H9 (cell line): Measurements from ENCODE around the gene TSPAN9. TPM values are rescaled to one million over a fixed set of nuclear protein-coding genes. Genes with fewer than 3 reads are reported as not detected.

Experiments used
- DNase-seq: peaks from one replicate; pipeline ENCODE4 v3.0.0-alpha.2; 2017
- H2AFZ ChIP-seq: one replicate; pipeline ENCODE4 v1.6.1; 2013; ENCODE audit warnings: mild to moderate bottlenecking, low read length, control low read depth, moderate library complexity
- H2AK5ac ChIP-seq: 2 replicates; pipeline ENCODE4 v1.6.1; 2013; ENCODE audit warnings: low read length, control low read depth, mixed read lengths; ENCODE audit not compliant: insufficient read length
- H2BK120ac ChIP-seq: one replicate; pipeline ENCODE4 v1.6.1; 2013; ENCODE audit warnings: low read depth, mild to moderate bottlenecking, low read length, control low read depth, inconsistent platforms; ENCODE audit not compliant: poor library complexity, severe bottlenecking
- H2BK12ac ChIP-seq: 2 replicates; pipeline ENCODE4 v1.6.1; 2013; ENCODE audit warnings: low read length, control low read depth, mixed read lengths, low read depth; ENCODE audit not compliant: insufficient read length
- H2BK15ac ChIP-seq: 2 replicates; pipeline ENCODE4 v1.6.1; 2013; ENCODE audit warnings: low read depth, low read length, control low read depth
- H2BK20ac ChIP-seq: one replicate; pipeline ENCODE4 v1.6.1; 2013; ENCODE audit warnings: low read depth, mild to moderate bottlenecking, low read length, control low read depth, inconsistent platforms; ENCODE audit not compliant: poor library complexity, severe bottlenecking
- H2BK5ac ChIP-seq: 2 replicates; pipeline ENCODE4 v1.6.1; 2013; ENCODE audit warnings: low read length, control low read depth, mixed read lengths; ENCODE audit not compliant: insufficient read length
- H3K14ac ChIP-seq: 2 replicates; pipeline ENCODE4 v1.6.1; 2013; ENCODE audit warnings: low read length, control low read depth; ENCODE audit not compliant: insufficient read depth
- H3K18ac ChIP-seq: 2 replicates; pipeline ENCODE4 v1.6.1; 2013; ENCODE audit warnings: low read depth, mild to moderate bottlenecking, mixed read lengths, low read length, control low read depth; ENCODE audit not compliant: insufficient read length
- H3K23ac ChIP-seq: 2 replicates; pipeline ENCODE4 v1.6.1; 2013; ENCODE audit warnings: low read length, control low read depth, mixed read lengths, low read depth; ENCODE audit not compliant: insufficient read length
- H3K23me2 ChIP-seq: 2 replicates; pipeline ENCODE4 v1.6.1; 2013; ENCODE audit warnings: low read depth, mild to moderate bottlenecking, mixed read lengths, low read length, control low read depth; ENCODE audit not compliant: insufficient read length, poor library complexity, severe bottlenecking
- H3K27ac ChIP-seq: 2 replicates; pipeline ENCODE4 v1.5.1; 2013; ENCODE audit warnings: low read length, control low read depth, mixed read lengths, low read depth; ENCODE audit not compliant: insufficient read length
- H3K27me3 ChIP-seq: 2 replicates; pipeline ENCODE4 v1.6.1; 2013; ENCODE audit warnings: low read length, control low read depth, inconsistent platforms; ENCODE audit not compliant: insufficient read depth
- H3K4ac ChIP-seq: 2 replicates; pipeline ENCODE4 v1.6.1; 2013; ENCODE audit warnings: low read depth, mild to moderate bottlenecking, control low read depth, inconsistent platforms, low read length, moderate library complexity
- H3K4me1 ChIP-seq: 2 replicates; pipeline ENCODE4 v1.6.1; 2013; ENCODE audit warnings: low read length, control low read depth, inconsistent platforms; ENCODE audit not compliant: insufficient read depth
- H3K4me2 ChIP-seq: 2 replicates; pipeline ENCODE4 v1.6.1; 2013; ENCODE audit warnings: low read length, control low read depth, mixed read lengths; ENCODE audit not compliant: insufficient read length, insufficient read depth
- H3K56ac ChIP-seq: 2 replicates; pipeline ENCODE4 v1.6.1; 2013; ENCODE audit warnings: low read depth, mild to moderate bottlenecking, mixed read lengths, low read length, control low read depth; ENCODE audit not compliant: insufficient read length
- H3K79me1 ChIP-seq: 2 replicates; pipeline ENCODE4 v1.6.1; 2013; ENCODE audit warnings: low read depth, mild to moderate bottlenecking, moderate library complexity, low read length, control low read depth, inconsistent platforms; ENCODE audit not compliant: insufficient read depth, poor library complexity, severe bottlenecking
- H3K79me2 ChIP-seq: 2 replicates; pipeline ENCODE4 v1.6.1; 2013; ENCODE audit warnings: low read length, control low read depth, inconsistent platforms; ENCODE audit not compliant: insufficient read depth
- H3K9ac ChIP-seq: 2 replicates; pipeline ENCODE4 v1.6.1; 2013; ENCODE audit warnings: low read length, control low read depth, mixed read lengths; ENCODE audit not compliant: insufficient read length; ENCODE audit errors: extremely low read depth
- H3K9me3 ChIP-seq: one replicate; pipeline ENCODE4 v1.6.1; 2013; ENCODE audit warnings: low read depth, low read length, inconsistent platforms; ENCODE audit not compliant: control insufficient read depth
- H3T11ph ChIP-seq: one replicate; pipeline ENCODE4 v1.6.1; 2013; ENCODE audit warnings: mild to moderate bottlenecking, low read length, control low read depth, inconsistent platforms
- H4K20me1 ChIP-seq: one replicate; pipeline ENCODE4 v1.6.1; 2013; ENCODE audit not compliant: control insufficient read depth, insufficient read length, insufficient read depth
- H4K5ac ChIP-seq: 2 replicates; pipeline ENCODE4 v1.6.1; 2013; ENCODE audit warnings: low read depth, mild to moderate bottlenecking, mixed read lengths, low read length, control low read depth; ENCODE audit not compliant: insufficient read length
- H4K8ac ChIP-seq: replicated peaks from 2 replicates; pipeline ENCODE4 v1.6.1; 2013; ENCODE audit warnings: low read length, control low read depth, mixed read lengths, low read depth; ENCODE audit not compliant: insufficient read length
- H4K91ac ChIP-seq: 2 replicates; pipeline ENCODE4 v1.6.1; 2013; ENCODE audit warnings: low read depth, mild to moderate bottlenecking, moderate library complexity, mixed read lengths, low read length, control low read depth; ENCODE audit not compliant: insufficient read length
- H3K27ac Mint-ChIP-seq, 3 experiments: 2 replicates in 2 of 3; 3 replicates in 1 of 3; pipeline ENCODE4 v1.8.0; 2020 to 2021; ENCODE audit warnings: mixed read lengths in 3 of 3, mild to moderate bottlenecking in 1 of 3, moderate library complexity in 1 of 3
- H3K27me3 Mint-ChIP-seq: 2 replicates; pipeline ENCODE4 v1.8.0; 2021; ENCODE audit warnings: low read depth, mild to moderate bottlenecking, moderate library complexity, mixed read lengths
- H3K36me3 Mint-ChIP-seq, 3 experiments: 2 replicates in 2 of 3; 3 replicates in 1 of 3; pipeline ENCODE4 v1.8.0; 2020 to 2021; ENCODE audit warnings: low read depth in 3 of 3, mixed read lengths in 3 of 3; ENCODE audit not compliant: insufficient read depth in 1 of 3
- H3K4me1 Mint-ChIP-seq, 2 experiments: 2 replicates each; pipeline ENCODE4 v1.8.0; 2020; ENCODE audit warnings: mixed read lengths in 2 of 2
- H3K4me3 Mint-ChIP-seq, 2 experiments: 2 replicates in 1 of 2; 3 replicates in 1 of 2; pipeline ENCODE4 v1.8.0; 2020 to 2021; ENCODE audit warnings: mild to moderate bottlenecking in 2 of 2, mixed read lengths in 2 of 2, moderate library complexity in 1 of 2
- H3K9me3 Mint-ChIP-seq, 2 experiments: 2 replicates in 1 of 2; 3 replicates in 1 of 2; pipeline ENCODE4 v1.8.0; 2020; ENCODE audit warnings: mild to moderate bottlenecking in 2 of 2, mixed read lengths in 2 of 2, moderate library complexity in 1 of 2
- WGBS: extraction: QIAGEN DNeasy Blood & Tissue Kit; methylation state at CpG from one replicate; pipeline ENCODE4 v1.1.7; 2013; ENCODE audit warnings: missing lambda C conversion rate, low lambda C conversion rate, mixed read lengths; ENCODE audit not compliant: insufficient read length; ENCODE audit errors: extremely low coverage; 5-methylcytosine and 5-hydroxymethylcytosine counted together
- total RNA-seq: library from RNA; stranded (reverse); gene quantifications from 2 replicates; pipeline ENCODE4 v1.2.1, GENCODE V29; 2021
- TF ChIP-seq, protein P1 (sequence below): fragments of 200-600 bp; sonication (generic); conservative IDR thresholded peaks from 3 replicates; pipeline ENCODE4 v1.8.0; 2021; ENCODE audit warnings: antibody characterized with exemption, mild to moderate bottlenecking

The TSPAN9 gene
- total RNA-seq, 1 experiment from 2014 or later: 19.0 TPM

DNA sequence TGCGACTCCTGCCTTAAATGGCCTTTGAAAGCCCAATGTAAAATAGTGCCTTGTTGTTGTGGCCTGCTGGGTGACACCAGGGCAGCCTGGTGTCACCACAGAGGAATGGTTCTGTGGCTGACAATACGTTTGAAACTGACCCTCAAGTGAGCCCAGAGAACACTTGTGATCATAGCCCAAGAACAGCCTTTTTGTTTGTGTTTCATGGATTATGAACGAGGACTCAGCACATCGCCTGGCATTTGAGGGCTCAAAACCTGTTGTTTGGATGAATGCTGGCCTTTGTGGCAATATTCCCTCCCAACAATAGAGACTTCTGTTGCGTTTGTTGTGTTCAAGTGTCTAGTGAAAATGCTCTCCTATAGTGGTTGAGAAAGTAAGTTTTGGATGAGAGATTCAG, 48.5 kb downstream of the TSPAN9 start:
- H3K27ac Mint-ChIP-seq: no peak overlapping the region

More for the DNA sequence above, 48.5 kb downstream of the TSPAN9 start:
- Histone ChIP-seq H4K5ac (no peak overlapping the region), H3K4ac (no peak overlapping the region), H3K14ac (no peak overlapping the region), H2BK5ac (no peak overlapping the region), H3K79me1 (no peaks in the 10 kb centered on the region), H3K79me2 (no peaks in the 10 kb centered on the region), H3T11ph (no peak overlapping the region), H4K8ac (no peak overlapping the region), H4K91ac (no peak overlapping the region), H3K23ac (no peak overlapping the region), H3K9ac (no peak overlapping the region), H3K27ac (no peak overlapping the region), H3K18ac (no peak overlapping the region), H2AFZ (no peak overlapping the region), H3K56ac (no peak overlapping the region), H3K9me3 (no peaks in the 10 kb centered on the region), H3K27me3 (no peaks in the 10 kb centered on the region), H2AK5ac (no peak overlapping the region), H3K4me1 (no peaks in the 10 kb centered on the region), H2BK120ac (no peak overlapping the region), H2BK12ac (no peak overlapping the region), H3K4me2 (no peak overlapping the region), H4K20me1 (no peaks in the 10 kb centered on the region), H2BK20ac (no peak overlapping the region), H3K23me2 (no peaks in the 10 kb centered on the region), H2BK15ac (no peak overlapping the region)
- Mint-ChIP-seq H3K4me3 (no peak overlapping the region), H3K9me3 (no peaks in the 10 kb centered on the region; a peak in 1 of 5 replicates), H3K4me1 (peaks cover 13 to 14% of the 10 kb centered on the region in 2 experiments), H3K36me3 (peaks cover 0 to 6% (median 0%) of the 10 kb centered on the region in 3 experiments; a peak in 3 of 7 replicates), H3K27me3 (no peaks in the 10 kb centered on the region)
- WGBS: no CpG with 5 or more reads among the region's 5 CpGs
- no peak for DNase-seq
- TF ChIP-seq, protein P1, sequence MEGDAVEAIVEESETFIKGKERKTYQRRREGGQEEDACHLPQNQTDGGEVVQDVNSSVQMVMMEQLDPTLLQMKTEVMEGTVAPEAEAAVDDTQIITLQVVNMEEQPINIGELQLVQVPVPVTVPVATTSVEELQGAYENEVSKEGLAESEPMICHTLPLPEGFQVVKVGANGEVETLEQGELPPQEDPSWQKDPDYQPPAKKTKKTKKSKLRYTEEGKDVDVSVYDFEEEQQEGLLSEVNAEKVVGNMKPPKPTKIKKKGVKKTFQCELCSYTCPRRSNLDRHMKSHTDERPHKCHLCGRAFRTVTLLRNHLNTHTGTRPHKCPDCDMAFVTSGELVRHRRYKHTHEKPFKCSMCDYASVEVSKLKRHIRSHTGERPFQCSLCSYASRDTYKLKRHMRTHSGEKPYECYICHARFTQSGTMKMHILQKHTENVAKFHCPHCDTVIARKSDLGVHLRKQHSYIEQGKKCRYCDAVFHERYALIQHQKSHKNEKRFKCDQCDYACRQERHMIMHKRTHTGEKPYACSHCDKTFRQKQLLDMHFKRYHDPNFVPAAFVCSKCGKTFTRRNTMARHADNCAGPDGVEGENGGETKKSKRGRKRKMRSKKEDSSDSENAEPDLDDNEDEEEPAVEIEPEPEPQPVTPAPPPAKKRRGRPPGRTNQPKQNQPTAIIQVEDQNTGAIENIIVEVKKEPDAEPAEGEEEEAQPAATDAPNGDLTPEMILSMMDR: no peak
